Adipose tissue (tissue), 3 donors: ENCODE measurements around the gene COL19A1. TPM values are rescaled to one million over a fixed set of nuclear protein-coding genes. Genes with fewer than 3 reads are reported as not detected.

Experiments used
- H3K27ac ChIP-seq: one replicate; pipeline ENCODE4 v1.5.1; 2013; ENCODE audit warnings: low read depth, low read length
- WGBS, 3 donors: extraction: QIAGEN DNeasy Blood & Tissue Kit; methylation state at CpG; one replicate each; pipeline ENCODE4 v1.1.7; 2013; 5-methylcytosine and 5-hydroxymethylcytosine counted together
- polyA plus RNA-seq, 3 donors: library from polyadenylated mRNA; stranded (reverse); fragments of 200-250 nt; gene quantifications; one replicate each; pipeline ENCODE4 v1.2.3, GENCODE V29; 2013
- donor health status: healthy with polysubstance abuse.
- donor health status: Bipolar disorder and iron deficiency.
- donor health status: healthy.

COL19A1 gene
- polyA plus RNA-seq, 3 donors, result 0.09 TPM; not detected in 2

DNA sequence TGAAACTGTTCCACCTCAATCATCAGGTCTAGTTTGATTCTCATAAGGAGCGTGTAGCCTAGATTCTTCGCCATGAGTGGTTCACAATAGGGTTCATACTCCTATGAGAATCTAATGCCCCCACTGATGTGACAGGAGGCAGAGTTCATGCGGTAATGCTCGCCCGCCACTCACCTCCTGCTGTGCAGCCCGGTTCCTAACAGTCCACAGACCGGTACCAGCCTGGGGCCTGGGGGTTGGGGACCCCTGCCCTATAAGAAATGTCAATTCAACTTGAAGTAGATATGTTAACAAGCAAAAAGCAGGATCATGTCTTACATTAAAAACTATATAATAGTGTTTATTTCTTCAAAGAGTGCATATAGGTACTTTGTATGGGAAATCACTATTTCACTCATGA is 216.5 kb downstream of the COL19A1 start:
- WGBS, 3 donors, result 77 to 95% (median 94%) methylated on average over 6 to 7 of the region's 7 CpGs
- no peak overlapping the region for H3K27ac ChIP-seq

DNA sequence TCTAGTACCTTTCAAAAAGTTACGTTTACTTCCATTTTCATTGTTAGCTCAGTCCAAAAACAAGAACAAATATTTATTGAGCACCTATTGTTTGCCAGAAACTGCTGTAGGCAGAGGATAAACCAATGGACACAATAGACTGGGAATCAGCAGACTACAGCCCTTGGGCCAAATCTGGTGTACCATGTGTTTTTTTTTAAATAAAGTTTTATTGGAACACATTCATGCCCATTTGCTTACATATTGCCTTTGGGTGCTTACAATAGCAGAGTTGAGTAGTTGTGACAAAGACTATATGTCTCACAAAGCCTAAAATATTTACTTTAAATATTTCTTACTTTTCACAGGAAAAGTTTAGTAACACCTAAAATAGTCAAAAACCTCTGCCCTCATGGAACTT is 220.4 kb downstream of the COL19A1 start:
- no peak overlapping the region for H3K27ac ChIP-seq
- 66 to 88% (median 80%) methylated on average over 1 of the region's 1 CpG for WGBS, 3 donors

DNA sequence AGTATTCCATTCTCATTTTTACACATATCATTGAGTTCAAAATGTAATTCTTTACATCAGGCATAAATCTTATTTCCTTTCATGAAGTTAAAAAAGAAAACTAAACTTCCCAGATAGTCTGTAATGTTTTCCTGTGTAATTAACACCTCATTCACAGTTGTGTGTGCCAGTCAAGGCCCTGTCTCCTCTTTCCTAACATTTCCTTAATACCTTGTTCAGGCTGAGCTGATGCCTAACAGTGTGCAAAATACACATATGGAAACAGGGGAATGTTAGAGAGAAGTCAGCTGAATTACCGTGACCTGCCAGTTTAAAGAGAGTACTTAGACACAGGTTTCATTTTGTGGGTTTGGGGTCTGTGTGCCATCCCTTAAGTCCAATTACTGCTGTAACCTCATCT is 227.8 kb downstream of the COL19A1 start:
- 74 to 92% (median 79%) methylated on average over 1 of the region's 1 CpG for WGBS, 3 donors
- H3K27ac ChIP-seq, result no peak overlapping the region

DNA sequence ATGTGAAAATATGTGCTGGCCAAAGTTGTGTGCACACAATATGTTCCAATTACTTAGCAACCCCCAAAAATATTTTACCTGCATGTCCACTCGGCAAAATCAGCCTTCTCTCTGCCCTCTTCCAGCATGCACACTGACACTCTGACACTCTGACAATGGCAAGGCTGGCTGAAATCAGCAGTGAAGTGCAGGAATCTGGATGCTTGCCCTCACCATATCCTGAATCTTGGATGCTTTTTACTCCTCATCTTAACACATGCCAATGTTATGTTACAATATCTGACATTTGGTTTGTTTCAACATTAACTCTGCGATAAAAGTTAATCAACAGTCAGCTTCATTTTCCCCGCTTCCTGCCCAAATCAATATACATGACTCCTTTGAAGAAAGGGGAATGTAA is 233.4 kb downstream of the COL19A1 start:
- no peak overlapping the region for H3K27ac ChIP-seq
- WGBS, 3 donors, result 22 to 64% (median 63%) methylated on average over 3 of the region's 3 CpGs

DNA sequence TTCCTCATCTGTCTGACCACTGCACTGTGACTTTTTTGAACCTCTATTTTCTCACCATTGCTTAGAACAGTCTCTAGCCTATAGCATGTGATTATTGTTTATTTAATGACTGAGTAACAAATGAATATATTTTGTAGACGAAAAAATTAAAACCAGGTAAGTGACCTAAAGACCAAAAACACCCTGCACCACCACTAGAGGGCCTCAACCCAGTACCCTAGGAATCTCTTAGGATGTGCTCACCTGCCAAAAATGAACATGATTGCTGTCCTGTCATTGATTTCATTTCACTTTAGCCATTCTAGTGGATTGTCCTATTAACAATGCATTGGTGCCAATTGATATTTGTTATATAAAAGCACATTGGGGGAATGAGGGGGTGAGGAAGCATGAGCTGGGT is 237.4 kb downstream of the COL19A1 start:
- 79 to 85% (median 84%) methylated on average over 1 of the region's 1 CpG for WGBS, 3 donors

DNA sequence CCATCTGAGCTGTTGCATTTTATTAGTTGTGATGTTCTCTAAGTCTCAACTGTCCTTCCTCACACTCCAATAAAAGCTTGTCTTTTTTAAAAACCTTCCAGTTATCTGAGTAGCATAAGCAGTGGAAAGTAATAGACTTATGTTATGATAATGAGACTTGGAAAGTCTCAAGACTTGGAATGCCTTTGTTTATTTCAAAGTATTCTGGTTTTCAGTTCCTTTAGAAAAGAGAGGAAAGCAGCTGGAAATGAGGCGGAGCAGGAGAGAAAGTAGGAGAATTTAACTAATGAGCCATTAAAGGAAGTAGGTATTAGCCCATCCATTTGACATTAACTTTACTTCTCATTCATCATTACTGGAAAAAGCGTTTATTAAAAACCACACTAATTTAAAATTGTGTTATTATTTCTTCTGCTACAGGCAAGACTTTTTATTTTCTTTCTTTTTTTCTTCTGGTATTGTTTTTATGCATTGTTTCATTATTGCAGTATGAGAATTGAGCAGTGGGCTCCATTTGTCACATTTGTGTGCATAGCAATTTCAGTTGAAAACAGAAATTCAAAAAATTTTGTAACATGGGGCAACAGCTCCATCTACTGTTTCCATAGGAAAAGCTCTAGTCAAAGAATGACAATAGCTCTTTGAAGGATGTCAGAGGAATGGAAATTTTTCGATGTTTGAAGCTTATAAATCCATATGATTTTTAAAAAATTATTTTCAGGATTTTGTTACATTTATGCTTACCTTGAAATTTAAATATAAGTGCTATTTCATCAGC is 241.7 kb downstream of the COL19A1 start:
- WGBS, 3 donors, result 42 to 55% (median 47%) methylated on average over 3 of the region's 3 CpGs
- H3K27ac ChIP-seq, result no peak overlapping the region

More for the DNA sequence above, 237.4 kb downstream of the COL19A1 start:
- H3K27ac ChIP-seq, result no peak overlapping the region

DNA sequence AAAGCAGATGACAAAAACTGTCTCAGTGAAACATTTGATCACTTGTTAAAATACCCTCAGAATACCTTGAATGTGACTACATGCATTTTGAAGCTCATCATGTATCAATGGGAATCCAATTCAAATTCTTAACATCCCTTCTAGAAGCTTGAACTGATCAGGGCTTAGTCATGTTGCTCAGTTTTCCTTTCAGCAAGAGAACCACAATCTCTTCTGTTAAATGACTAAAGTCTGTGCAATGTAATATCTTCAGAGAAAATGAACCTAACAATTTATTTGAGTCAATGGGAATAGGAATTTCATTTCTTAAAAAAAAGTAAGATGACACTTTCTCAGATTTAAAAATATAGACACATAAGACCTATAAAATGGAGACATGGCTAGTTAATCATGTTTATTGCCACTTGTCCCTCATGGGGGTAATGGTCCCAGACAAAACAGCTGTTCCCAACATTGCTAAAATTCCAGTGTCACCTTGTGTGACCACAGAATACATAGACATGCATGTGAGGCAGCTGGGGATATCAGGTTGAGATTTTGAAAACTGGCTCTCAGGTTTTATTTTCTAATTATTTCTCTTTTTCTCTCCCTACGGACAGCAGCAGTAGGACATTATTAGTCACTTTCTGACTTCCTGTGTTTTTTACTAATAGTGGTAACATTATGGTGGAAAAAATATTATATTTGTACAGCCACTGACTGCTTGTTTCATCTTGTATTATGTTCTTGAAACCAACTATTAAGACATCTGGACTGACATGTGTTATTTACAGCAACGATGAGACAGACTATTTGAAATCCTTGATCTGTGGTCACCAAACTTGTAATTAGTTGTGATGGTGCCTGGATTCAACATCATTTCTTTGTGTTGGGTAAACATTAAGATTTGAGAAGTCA is 244.0 kb downstream of the COL19A1 start:
- WGBS, 3 donors, result 50 to 75% (median 55%) methylated on average over 2 of the region's 2 CpGs
- no peak overlapping the region for H3K27ac ChIP-seq

DNA sequence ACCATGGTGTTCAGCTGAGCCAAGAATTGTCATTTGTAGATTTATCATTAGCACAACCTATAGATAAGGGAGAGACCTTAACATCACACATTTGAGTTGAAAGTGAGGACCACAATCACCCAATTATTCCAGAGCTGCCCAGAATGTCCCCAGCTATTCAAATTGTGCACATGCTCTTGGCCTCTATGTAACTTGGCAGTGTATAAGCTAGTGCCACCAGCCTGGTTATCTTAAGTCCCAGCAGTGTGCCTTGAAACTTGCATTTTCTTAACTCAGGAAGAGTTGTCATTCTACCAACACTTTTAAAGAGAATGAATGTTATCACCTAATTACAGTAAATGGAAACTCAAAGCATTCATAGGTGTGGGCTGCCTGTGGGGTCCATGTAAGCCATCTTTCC is 245.4 kb downstream of the COL19A1 start:
- no peak overlapping the region for H3K27ac ChIP-seq

DNA sequence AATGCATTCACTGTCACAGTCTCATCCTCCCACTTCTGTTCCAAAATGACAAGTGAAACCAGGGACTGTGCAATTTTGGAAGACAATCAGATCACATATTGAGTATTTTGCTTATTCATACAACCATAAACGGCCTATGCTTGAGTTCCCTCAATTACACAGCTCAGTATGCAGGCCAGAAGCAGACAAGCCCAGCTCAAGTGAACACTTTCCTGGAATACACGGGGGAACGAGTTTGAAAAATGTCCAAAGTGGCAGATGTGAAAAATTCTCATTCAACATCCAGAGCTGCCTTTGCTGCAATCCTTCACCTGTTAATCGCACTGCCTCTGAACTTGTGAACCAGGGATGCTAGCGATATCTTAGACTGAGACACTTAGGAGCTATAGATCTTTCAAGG is 246.4 kb downstream of the COL19A1 start:
- 25 to 60% (median 58%) methylated on average over 5 of the region's 5 CpGs for WGBS, 3 donors
- H3K27ac ChIP-seq, result no peak overlapping the region

DNA sequence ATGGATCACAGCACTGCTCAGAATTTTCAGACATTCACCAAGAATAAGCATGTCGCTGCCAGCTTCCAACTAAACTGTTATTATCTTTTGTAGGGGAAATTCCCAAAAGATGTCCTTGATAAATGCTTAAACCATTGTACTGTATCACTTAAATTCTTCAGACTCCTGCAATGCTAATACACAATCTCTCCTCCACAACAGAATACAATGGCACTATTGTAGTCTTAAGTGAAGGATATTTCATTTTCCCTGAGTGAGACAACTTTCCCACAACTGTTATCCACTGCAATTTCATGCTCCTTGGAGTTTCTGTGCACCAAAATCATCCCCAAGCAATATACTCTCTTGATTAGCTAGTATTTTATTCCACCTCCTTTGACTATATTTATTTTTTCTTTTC is 246.8 kb downstream of the COL19A1 start:
- H3K27ac ChIP-seq, result no peak overlapping the region
- WGBS, 3 donors, result 50 to 74% (median 68%) methylated on average over 1 of the region's 1 CpG

DNA sequence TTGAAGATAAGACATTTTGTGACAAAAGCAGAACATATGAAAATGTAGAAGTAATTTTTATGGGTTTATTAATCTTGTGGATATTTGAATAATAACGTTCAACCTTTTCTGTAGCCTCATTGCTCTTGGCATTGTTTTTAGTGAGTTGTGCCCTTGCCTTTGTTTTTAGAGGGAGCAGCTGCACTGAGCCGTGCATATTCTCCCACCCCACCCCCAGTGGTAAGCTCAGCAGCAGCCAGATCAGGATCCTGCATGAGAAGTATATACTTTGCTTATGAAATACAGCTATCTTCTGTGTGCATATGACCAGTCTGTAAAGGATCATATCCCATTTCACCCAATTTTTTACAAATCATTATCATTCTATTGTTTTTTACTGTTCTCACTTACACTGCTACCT is 252.3 kb downstream of the COL19A1 start:
- WGBS, 3 donors, result 35 to 70% (median 58%) methylated on average over 2 of the region's 2 CpGs

DNA sequence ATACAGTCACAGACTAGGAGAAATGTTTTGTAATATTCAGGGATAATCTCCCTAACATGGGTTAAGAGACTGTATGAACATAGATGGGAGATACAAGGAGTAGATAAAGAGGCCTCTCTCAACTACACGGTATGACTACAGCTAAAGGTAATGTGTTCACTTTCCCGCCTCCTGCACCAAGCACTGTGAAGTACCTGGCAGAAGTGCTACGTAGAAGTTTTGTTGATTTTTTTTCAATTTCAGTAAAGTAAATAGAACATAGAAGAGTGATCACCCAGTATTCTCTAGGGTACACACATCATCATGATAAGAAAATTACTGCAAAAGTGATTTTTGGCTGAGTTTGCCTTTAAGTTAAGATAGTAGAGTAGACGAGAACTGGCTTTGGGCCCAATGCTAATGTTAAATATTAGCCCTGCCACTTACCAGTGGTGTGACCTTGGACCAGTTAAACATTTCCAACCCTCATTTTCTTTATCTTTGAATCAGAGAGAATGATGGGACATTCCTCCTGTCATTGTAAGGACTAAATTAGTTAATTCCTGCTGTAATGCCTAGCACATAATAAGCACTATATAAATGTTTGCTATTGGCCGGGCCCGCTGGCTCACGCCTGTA is 253.0 kb downstream of the COL19A1 start:
- no peak overlapping the region for H3K27ac ChIP-seq
- WGBS, 3 donors, result 23 to 85% (median 79%) methylated on average over 7 of the region's 7 CpGs

More for the DNA sequence above, 252.3 kb downstream of the COL19A1 start:
- no peak overlapping the region for H3K27ac ChIP-seq

DNA sequence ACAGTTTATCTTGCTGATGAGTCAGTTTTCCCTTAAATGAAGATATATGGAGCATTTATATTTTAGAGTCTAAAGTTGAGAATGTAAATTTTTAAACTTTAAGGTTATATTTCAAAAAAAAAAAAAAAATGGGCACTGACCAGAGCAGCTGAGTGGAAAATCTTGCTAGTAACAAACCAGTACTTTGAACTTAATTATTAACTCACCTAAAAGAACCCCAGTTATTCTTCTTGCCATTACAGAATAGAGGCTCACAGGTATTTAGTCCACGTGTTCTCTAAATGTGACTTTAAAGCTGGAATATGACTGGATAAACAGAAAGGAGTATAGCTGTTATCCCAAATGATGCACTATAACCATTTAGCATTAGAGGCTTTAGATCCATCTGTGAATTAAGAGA is 258.1 kb downstream of the COL19A1 start:
- 53 to 84% (median 80%) methylated on average over 1 of the region's 1 CpG for WGBS, 3 donors

DNA sequence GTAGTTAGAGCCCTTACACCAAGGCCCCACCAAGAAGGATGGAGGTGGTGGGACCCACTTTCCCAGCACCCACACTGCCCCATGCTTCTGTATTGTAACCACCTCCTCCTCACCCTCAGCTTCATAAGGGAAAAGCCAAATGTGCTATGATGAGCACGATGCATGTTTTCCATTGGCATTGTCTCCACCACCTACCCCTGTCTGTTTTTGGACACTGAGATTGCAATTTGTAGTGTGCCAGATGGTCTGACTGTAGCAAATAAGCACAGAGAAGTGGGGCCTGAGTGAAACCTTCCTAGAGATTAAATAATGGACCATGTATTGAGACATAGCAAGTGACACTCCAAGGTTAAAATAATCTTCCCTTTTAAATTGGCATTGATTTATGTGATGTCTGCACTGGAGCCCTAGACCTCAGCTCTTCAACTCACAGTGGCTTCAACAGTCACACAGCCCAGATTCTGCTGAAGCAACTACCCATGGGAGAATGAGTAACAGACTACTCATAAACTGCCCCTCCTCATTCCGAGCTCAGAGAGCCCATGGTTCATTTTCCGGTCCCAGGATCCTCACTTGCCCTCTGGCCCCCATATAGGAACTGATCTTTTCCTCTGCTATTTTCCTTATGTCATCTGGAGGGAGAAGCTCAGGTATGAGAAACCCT is 258.7 kb downstream of the COL19A1 start:
- H3K27ac ChIP-seq, result no peak overlapping the region
- WGBS, 3 donors, result 45 to 79% (median 58%) methylated on average over 3 of the region's 3 CpGs

More for the DNA sequence above, 258.1 kb downstream of the COL19A1 start:
- H3K27ac ChIP-seq, result no peak overlapping the region

DNA sequence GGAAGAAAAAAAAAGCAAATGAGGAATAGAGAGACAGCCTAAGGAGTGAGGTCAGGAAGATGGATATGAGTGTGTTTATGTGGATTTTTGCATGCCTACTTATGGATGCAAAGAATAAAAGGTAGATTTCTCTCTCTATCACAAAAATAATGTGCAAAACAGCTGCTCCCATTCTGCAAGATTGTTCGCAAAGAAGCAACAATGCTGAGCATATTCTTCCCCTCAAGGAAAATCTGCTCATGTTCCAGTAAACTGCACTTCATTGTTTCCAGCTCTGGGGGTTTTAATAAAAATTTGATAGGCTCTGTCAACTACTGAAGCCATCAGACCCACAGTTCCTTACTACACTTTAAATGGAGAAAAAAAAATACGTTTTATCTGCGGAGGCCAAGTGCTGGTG is 259.2 kb downstream of the COL19A1 start:
- WGBS, 3 donors, result 84 to 95% (median 88%) methylated on average over 3 of the region's 3 CpGs
- H3K27ac ChIP-seq, result no peak overlapping the region

DNA sequence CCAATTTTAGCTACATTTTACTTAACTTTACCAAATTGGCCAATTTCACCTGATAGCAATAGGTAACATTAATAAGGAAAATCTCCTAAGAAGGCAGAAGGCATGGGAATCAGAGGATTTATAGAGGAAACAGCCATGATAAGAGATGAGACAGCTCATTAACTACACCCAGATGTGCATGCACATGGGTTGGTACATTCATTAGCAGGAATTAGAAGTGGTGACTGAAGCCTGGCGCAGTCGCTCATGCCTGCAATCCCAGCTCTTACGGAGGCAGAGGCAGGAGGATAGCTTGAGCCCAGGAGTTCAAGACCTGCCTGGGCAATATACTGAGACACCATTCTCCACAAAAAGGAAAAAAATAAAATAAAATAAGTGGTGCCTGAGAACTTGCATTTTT is 263.0 kb downstream of the COL19A1 start:
- WGBS, 3 donors, result 97 to 99% (median 98%) methylated on average over 3 of the region's 3 CpGs

DNA sequence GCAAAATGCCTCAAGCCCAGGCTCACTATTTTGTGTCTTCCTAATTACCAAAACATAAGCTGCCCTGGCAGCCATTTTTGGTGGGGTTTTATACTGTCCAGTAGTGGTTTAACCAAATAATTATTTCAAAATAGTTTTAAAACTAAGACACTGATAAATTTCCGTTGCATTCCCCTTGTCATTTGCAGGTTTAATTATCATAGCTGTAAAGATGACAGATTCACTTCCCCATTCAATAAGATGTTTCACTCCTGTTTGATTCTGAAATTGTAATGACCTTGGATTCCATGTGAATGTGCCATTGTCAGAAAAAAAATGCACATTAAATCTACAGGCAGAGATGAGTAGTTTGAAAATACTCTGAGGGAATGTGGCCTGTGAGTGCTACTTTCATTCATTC is 264.5 kb downstream of the COL19A1 start:
- no peak overlapping the region for H3K27ac ChIP-seq
- WGBS, 3 donors, result 76 to 83% (median 82%) methylated on average over 1 of the region's 1 CpG

More for the DNA sequence above, 263.0 kb downstream of the COL19A1 start:
- H3K27ac ChIP-seq, result no peak overlapping the region

DNA sequence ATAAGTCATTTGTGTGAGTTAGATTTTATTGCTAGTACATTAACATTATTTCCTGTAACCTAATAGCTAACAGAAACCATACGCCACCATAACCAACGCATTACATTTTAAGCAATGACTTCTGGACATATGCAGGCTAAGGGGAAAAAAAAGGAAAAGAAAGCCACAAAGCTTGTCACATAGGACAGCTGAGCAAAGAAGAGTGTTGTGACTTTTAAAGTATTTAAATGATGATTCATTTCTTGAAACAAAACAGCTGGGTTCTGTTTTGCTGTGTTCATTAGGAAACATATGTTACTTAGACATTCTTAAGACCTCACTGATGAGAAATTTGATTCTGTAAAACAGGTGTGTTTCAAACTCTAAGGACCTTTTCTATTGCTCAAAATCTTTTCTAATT is 265.2 kb downstream of the COL19A1 start:
- no peak overlapping the region for H3K27ac ChIP-seq
- WGBS, 3 donors, result 34 to 82% (median 67%) methylated on average over 2 of the region's 2 CpGs

DNA sequence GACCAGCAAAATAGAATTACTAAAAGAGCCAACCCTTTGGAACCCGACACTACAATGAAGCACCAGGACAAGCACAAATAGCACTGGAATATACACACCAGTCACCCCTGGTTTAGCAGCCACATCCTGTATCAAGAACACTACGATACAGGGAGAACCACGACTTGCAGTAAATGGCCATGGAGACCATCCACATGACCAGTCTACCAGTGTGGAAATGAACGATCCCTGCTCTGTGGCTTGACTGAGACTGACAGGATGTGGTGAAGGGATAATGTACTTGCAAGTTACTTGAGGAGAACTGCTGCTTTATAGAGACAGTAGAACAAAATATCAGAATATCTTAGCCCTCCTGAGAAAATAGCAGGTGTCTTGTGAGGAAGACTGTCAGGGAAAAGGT is 266.9 kb downstream of the COL19A1 start:
- 66 to 87% (median 74%) methylated on average over 4 of the region's 4 CpGs for WGBS, 3 donors

More for the DNA sequence above, 266.9 kb downstream of the COL19A1 start:
- H3K27ac ChIP-seq, result no peak overlapping the region
